NK-92 (cell line): ENCODE measurements around the gene NGF.

Source experiments
- DNase-seq: peaks from one replicate; lab custom pipeline; 2025; ENCODE audit not compliant: unreplicated experiment; lab: John Stamatoyannopoulos, UW

The NGF gene

DNA sequence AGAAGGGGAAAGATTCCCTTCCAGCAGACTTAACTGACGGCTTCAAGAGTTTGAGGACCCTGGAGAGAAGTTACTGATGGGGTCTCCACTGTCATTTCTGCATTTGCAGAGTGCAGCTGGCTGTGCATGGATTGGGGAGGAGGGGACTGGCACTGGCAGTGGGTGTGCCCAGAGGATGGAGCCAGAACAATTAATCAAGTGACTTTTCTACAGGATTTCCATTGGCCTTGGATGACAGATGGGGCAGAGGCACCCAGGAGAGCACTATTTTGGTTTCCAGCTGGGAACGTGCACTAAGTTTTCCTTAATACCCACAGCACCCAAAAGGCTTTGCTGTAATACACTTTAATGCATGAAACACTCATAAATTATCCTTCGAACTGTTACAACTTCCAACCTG is 1.3 kb downstream of the NGF start:
- no peak for DNase-seq

DNA sequence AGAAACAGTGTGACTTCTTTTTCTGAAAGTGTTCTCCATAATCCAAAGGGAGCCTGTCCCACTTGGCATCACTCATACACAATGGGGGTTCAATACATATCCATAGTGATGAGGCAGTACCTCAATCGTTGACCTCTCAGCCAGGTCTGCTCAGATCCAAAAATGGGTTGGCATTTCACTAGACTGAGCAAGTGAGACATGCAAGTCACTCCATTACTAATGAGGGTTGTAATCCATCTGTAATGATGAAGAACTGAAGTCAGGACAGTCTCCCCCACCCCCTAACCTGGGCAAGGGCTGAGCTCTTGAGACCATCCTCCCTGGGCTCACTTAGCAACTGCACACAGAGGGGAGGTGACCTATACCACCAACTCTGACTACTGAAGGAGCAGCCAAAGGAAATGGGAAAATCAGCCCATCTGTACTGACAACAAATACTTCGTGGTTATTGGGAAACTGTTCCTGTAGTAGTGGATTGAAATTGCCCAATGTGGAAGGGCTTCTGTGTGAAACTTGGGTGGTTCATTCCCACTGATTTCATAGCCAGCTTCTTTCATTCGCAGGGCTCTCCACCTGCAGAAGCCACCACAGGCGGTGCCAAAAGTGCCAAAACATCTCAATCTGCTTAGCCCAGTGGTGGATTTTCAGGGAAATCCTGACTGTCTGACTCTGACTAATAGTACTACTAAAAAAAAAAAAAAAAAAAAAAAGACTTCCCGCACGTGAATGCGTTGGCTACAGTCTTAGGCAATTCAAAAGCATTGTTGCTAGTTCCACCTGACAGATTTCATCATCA is 5.0 kb downstream of the NGF start:
- DNase-seq = no peak

DNA sequence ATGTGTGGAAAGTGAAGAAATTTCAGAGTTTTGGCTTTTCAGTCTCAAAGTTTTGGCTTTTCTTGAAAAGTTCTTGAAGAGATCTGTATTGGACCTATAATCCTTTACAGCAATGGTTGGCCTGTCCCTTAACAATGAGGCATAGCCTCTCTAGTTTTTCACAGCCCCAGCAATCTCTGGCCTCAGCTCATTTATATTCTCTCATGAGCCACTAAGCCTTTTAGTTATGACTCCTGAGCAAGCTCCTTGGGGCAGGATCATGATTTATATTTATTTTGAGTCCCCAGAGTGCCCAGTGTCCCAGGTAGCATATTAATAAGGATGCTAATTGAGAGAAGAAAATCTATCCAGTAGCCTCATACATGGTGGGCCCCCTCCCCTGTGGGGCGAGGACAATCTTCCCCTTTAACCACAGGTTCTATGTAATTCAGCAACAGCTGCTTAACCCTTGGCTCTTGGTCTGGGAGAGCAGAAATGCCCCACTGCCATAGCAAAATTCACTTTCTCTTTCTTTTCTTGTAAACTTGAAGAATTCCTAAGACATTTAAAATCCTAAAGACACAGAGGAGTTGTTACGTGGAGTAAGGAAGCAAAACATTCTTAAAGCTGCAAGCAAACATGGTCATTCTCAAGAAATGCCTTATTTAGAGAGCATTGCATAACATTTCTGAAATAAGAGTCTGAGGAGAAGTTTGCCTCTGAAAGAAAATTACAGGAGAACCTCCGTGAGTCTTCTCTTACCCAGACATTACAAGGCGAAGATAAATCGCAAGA is 6.3 kb downstream of the NGF start:
- no peak for DNase-seq

DNA sequence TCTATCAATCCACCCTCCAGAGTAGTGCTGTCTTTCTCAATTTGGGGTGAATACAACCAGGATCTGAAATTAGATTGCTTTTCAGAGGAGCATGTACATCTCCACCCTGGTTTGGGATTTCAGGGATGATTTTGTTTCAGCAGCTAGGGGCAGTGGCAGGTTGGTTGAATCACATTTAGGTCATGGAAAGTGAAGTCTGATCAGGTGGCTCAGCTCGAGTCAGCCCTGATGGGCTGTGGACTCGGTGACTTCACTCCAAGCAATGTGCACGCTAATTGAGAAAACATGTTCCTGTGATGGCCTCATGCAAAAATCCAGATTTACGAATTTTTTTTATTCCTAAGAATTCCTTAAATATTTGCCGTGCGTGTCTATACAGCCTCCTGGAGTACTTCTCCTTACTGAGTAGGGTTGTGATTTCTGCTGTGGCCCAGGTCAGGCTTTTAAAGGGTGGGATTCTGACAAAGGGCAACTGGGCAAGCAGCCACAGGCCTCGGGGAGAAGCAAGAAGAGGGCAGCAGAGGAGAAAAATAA is 7.5 kb downstream of the NGF start:
- DNase-seq = no peak

DNA sequence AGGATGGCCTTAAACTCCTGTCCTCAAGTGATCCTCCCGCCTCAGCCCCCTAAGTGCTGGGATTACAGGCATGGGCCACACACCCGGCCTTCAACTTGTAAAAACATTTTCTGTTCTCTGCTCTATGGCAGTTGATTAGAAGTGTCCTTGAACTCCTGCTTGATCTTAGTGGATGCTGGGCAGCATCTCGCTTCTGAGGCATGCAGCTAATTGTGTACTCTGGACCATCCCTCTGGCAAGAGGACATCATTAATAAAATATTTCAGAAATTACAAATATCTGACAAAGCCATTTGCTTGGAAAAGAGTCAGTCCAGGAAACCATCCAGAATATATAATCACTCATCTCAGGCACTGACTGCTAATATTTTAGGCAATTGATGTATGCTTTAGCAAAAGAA is 8.1 kb downstream of the NGF start:
- no peak for DNase-seq

DNA sequence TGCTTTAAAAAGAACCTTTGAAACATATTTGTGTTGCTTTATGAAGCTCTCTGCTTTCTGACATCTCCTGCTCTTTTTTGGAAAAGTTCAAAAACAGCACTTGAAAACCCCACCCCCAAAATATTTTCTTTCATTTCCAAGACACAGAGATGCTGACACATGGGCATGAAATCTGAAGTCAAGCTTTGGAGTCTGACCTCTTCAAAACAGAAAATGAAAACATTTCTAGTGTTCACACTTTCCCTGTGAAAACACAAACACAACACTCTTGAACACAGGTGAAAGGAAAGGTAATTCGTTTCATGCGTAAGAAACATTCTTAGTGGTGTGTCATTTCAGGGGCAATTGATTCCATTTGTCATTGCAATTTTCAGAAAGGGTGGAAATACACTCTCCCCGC is 10.8 kb downstream of the NGF start:
- DNase-seq = no peak

DNA sequence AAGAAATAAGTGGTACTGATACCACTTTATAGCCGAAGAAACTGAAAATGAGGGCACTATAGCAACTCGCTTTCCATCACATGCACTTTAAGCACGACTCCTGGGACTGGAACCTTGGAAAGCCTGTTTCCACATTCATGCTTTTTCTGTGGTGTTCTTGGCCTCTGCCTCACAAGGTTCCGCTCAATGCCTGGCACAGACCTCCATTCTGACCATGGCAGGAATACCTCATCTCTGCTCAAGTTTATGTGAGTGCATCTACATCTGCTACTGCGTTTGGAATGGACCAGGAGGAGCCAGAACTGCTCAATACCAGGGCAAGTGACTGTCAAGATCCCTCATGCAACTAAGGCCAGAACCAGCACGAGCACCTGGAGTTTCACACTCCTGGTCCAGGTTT is 11.6 kb downstream of the NGF start:
- DNase-seq = no peak

DNA sequence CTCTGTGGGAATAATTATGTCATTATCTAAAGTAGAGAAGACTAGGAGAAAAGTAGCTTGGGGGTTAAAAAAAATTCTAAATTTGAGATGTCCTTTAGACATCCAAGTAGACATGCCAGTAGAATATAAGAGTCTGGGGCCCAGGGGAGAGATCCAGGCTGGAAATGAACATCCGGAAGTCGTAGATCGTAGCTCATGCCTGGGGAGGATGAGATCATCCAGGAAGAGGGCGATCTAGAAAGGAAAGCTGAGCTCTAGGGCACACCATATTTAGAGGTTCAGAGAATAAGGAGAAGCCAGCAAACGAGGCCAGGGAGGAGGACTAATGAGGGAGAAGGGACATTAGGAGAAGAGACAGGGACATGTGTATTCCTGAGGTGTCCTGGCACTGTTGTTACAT is 12.2 kb downstream of the NGF start:
- no peak for DNase-seq

DNA sequence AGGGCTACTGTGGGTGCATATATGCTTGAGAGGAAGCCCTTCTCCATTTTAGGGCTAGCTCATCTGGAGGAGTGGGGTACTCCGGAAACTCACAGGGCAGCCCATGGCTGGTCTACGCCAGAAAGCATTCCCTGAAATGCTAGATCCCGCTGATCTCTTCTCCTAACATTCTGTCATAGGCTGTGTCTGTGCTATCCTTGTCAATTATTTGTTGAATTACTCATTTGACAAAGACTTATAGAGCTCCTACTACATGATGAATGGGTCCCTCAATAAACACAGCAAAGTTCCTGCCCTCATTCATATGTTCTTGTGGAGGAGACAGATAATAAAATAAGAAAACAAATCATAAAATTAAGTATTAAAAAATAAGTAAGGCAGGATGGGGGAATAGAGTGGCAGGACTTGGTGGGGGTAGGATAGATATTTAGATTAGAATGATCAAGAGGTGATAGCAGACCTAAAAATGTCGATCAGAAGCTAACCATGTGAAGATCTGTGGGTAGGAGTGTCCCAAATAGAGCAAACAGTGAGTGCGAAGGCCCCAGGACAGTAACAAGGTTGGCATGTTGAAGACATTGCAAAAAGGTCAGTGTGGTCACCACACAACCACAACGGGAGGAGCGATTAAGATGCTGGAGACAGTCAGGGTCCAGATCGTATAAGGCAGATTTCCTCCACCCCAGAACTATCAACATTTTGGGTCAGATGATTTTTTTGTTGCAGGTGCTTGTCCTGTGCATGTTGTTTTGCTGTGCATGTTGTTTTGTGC is 13.2 kb downstream of the NGF start:
- DNase-seq = no peak

DNA sequence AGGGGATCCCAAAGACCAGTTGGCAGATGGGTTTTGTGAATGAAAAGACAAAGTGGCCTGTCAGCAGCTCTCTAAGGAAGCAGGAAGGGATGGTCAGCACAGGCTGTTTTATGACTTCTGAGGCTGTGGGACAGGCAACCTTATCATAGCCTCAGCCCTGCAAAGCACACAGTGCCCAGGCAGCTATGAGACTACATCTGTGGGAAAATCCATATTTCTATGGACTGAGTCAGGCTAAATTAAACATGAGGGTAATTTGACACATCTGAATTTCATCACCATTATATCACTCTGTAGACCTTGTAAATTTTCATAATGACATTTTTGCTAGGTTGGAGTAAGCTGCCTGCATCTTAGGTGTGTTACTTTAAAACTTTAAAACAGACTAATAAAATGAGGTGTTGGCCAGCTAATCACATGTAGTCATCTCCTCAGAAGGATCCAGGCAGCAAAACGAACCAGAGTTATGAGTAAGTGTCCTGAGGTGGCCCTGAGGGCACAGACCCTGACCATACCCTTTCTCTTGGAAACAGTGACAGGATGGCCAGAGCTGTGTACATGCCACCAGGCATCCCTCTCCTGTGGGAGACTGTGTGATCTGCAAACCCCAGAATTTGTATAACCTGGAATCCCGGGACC is 14.6 kb downstream of the NGF start:
- no peak for DNase-seq

DNA sequence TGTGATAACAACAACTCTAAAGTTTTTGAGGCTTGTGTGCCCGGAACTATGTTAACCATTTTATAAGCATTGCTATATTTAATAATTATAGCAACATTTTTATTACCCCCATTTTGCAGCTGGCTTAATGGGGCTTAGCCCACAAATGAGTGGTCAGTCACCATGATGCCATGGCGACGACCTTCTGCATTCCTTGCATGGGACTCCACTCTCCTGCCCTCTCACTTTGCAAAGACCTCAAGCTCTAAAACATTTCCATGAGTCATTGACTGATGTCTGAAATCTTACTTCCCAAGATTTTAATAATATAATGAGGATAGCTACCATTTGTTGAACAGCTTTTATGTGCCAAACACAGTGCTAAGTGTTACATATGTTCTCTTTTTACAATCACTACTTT is 15.4 kb downstream of the NGF start:
- DNase-seq = no peak

DNA sequence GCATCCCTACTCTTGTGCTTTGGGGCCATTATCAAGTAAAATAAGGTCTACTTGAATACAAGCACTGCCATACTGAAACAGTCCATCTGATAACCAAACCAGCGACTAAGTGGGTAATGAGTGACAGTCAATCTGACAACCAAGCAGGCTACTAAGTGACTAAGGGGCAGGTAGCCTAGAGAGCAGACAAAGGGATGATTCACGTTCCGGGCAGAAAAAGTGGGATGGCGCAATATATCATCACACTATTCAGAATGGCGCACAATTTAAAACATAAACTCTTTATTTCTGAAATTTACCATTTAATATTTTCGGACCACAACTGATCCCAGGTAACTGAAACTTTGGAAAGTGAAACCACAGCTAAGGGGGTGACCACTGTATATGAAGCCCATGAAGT is 17.7 kb downstream of the NGF start:
- no peak for DNase-seq

DNA sequence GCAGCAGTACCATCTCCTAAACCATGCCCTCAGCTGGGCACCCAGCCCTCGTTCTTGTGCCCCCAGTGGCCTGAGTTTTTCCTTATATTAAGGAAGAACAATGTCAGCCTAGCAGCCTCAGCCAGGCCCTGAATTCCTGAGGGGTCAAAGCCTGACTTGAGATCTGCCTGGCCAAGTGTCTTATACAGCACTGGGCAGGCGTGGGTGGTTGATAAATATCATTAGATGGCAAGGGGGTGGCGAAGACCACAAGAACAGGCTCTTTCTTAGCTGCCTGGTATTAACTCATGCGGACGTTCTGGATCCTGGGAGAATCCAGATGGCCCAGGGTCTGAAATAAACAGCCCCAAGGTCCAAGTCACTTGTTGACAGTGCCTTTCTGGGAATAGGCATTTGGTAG is 18.3 kb downstream of the NGF start:
- no peak for DNase-seq

DNA sequence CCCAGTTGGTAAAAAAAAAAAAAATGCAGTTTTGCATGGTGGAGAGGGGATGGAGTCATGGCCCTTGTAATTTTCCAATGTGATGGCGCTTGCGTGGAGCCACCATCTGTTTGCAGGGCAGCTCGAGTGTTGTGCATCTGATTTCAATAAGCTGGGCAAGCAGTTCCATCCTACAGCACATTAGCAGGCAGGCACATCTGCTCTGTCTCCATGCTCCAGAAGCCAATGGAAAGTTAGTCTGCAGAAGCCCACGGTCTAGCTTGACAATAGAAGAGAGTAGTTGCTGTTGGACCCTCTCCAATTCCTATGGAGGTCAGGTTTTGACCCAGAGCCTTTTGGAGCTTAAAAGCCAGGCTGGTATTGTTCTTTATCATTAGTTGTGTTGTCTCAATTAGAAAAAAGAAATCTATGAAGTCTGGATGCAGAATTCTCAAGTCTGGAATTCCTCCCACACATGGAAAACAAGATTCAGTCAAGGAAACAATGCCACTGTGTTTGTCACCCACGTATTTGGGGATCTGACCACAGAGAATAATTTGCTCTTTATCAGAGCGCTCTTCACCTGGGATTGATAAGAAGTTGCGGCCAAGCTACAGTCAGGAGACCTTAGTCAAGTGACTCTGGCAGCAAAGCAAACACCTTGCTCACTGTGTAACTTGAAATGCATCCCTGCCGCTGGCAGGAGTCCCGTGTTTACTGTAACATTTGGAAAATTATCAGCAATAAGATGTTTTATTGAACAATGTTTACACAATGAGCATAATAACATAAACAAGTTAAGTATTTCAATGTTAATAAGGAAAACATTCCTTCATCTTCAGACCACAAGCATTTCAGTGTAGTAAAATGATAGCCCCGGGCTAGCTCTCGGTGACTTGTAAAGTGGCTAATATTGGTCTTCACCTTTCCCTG is 20.7 kb downstream of the NGF start:
- DNase-seq = no peak

DNA sequence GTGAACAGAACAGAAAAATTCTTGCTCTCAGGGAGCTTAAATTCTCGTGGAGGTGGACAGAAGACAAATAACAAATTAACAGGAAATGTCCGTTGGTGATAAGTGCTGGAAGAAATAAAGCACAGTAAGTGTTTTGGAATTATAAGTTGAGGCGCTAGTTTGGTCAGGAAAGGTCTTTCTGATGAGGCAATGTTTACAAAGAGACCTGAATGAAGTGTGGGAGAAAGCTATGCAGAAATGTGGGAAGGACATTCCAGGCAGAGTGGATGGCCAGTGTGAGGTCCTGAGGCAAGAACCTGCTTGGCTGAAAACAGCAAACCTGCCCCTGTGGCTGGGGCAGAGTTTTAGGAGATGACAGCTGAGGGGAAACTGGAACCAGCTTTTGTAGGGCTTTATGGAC is 23.3 kb downstream of the NGF start:
- DNase-seq = no peak

DNA sequence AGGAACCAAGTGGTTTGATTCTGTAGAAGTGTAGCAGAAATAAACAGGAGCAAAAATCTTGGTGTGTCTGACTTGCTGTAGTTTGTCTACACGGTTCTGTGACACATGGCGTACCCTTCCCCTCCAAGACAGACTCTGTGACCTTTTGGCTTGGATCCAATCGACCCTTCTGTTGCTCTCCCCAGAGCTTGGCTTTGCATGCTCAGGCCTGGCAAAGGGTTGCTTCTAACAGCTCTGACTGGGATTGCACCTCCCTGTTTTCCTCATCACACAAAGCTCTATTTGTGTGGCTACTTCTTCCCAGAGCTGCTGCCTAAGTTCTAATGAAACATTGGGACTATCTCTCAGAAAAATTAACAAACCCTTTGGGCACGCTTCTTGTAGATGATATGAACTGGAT is 24.0 kb downstream of the NGF start:
- no peak for DNase-seq

DNA sequence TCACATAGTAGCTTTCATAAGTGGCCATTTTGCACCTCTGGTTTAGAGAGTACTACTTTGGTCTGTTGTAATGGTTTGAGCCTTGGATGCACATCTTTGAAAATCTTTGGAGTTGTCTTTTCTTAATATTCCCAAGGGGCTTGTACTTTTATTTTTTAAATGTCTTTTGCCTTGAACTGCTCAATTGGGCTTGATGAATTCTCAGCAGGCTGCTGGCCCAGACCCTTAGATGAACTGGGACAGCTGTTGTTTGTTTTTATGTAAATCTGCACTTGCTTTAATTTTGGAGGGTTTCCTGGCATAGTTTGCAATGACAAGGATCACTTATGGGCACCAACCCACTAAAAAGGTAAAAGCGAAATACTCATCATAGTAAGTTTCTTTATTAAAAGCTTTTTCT is 24.9 kb downstream of the NGF start:
- DNase-seq = no peak

DNA sequence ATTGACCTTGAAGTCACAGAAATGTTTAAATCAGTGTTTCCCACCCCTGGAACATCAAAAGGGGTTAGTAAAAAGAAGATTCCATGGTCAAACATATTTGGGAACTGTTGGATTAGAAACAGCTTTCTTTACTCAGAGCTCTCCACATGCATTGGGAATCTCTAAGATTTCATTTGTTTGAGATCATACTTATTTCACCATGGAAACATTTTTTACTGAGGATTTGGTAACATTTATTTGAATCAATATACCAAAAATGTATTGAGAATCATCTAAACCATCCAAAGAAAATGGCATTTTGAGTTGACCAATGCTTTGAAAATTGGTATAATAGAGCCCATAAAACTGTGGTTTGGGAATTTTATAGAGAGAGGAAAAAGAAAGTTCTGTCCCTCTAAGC is 25.3 kb downstream of the NGF start:
- no peak for DNase-seq

DNA sequence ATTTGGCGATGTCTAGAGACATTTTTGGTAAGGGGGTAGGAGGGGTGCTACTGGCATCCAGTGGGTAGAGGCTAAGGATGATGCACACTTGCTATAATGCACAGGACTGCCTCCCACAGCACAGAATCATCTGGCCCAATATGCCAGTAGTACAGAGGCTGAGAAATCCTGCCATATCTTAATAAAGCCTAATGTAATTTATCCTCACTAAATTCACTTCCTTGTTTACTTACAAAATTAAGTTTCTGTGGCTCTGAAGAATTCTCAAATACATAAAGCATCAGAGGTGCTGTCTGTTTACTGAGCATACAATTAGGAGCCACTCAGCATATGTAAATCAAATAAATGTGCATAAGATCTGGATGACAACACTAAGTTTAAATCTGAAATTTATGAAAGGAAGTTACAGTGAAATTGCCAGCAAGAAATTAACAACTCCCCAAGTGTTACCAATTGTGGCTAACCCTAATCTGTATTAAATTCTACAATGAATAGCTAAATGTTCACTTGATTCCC is 26.5 kb downstream of the NGF start:
- no peak for DNase-seq
